Measurements from ENCODE around the gene PPP2R5E. TPM values are rescaled to one million over a fixed set of nuclear protein-coding genes. Genes with fewer than 3 reads are reported as not detected.
A peak's percentile ranks its signal among the peaks of the same experiment; 100 is the strongest.
"Not testable (repeated sequence)": the region's sequence is repeated elsewhere in the genome, so short reads cannot be mapped to it uniquely, and the experiment has no call there.

The PPP2R5E gene
- total RNA-seq, 2 experiments from 2014 or later = 44.8 to 46.3 TPM

DNA sequence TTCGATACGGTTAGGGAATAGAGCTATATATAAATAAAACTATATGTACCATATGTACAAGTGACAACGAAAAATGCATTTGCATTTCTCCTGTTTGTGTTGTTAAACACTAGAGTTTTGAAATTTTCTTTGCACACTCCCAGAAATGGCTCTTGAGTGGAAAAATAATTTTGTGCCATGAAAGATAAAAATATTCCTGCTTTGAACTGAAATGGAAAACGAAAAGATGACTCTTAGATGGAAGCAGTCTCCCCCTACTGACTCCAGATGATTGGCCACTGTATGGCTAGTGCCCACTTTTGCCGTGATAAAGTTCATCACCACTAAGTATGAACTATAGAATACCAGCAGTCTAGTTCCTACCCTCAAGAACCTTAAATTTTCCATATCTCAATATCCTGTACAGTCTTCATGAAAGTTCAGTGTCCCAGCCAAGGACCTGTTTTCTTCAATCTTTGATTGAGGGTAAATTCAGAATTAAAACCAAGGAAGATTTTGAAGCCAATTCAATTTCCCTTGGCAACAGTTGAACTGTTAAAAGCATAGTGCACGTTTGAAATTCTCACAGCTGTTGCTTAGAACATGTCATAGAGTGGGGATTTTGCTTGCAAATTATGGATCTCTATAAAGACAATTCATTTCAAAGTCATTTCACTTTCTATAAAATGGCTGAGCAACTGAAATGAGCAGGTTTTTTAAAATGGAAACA lies 1.6 kb upstream of the PPP2R5E start:
- H3K4me1 Mint-ChIP-seq = peaks cover 28% of the 10 kb centered on the region
- no peak overlapping the region for H3K27ac Mint-ChIP-seq
- H3K4me3 Mint-ChIP-seq = peak overlapping the region; percentile 25
- H3K9me3 Mint-ChIP-seq = no peaks in the 10 kb centered on the region
- POLR2A ChIA-PET = interaction anchor here (1.5 to 2.0 kb wide), 2 partner anchors 20 to 34 kb away, joined by 5 to 10 read pairs; no protein-coding TSS in a partner anchor
- H3K36me3 Mint-ChIP-seq (ENCODE audit: low read depth) = peaks cover 4% of the 10 kb centered on the region
- DNase-seq = no peak
- CTCF ChIA-PET = interaction anchor here (1.3 to 3.4 kb wide), 3 partner anchors 10 to 181 kb away, joined by 3 to 31 read pairs (median 3); no protein-coding TSS in a partner anchor
- H3K27me3 Mint-ChIP-seq = no peaks in the 10 kb centered on the region

DNA sequence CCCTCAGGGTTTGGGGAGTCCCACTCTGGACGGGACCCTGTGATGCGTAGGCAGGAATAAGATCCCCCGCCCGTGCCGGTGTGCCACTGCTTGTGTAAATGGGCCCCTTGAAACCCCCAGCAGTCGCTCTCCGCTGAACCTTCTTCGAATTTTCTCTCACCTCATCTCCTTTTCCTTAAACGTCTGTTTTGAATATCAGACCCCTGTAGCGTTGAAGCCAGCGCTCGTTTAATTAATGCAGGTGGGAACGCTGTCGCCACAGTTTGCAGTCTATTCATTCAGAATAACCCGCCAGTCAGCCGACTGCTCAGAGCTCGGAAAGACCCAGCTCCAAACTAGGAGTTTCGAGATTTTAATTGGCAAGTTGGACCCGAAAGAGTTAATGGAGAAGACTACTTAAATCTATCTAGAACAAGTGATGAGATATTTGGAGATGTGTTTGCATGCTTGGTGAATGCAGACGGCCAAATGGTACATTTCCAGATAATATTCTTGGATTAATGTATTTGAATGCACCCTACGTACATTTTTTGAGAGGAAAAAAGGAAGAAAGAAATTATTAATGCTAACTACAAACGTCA lies 739 bp upstream of the PPP2R5E start:
- Mint-ChIP-seq H3K36me3 (ENCODE audit: low read depth) (peaks cover 13% of the 10 kb centered on the region), H3K27me3 (no peaks in the 10 kb centered on the region), H3K27ac (peak overlapping the region; percentile 84), H3K4me3 (peak overlapping the region; percentile 86), H3K4me1 (peaks cover 33% of the 10 kb centered on the region), H3K9me3 (no peaks in the 10 kb centered on the region)
- no peak for DNase-seq
- ChIA-PET CTCF (interaction anchor here (1.0 to 3.4 kb wide), 9 partner anchors 11 to 226 kb away, joined by 3 to 31 read pairs (median 4); no protein-coding TSS in a partner anchor), POLR2A (interaction anchor here (0.9 to 3.3 kb wide), 21 partner anchors 8 to 1555 kb away, joined by 3 to 24 read pairs (median 5); partner anchors contain the start of genes SGPP1 and WDR89)

GRCh38 chr14:63542231-63542999 lies 762 bp downstream of the PPP2R5E start:
- Mint-ChIP-seq H3K36me3 (ENCODE audit: low read depth) (peaks cover 18% of the 10 kb centered on the region), H3K4me1 (peaks cover 33% of the 10 kb centered on the region), H3K27me3 (no peaks in the 10 kb centered on the region), H3K27ac (peak overlapping the region; percentile 67), H3K9me3 (no peaks in the 10 kb centered on the region), H3K4me3 (peak overlapping the region; percentile 86)
- peak; percentile 31 for DNase-seq
- CTCF ChIA-PET = interaction anchor here (1.0 to 3.4 kb wide), 7 partner anchors 31 to 228 kb away, joined by 3 to 31 read pairs (median 5); partner anchors contain the start of gene WDR89
- POLR2A ChIA-PET = interaction anchor here (0.8 to 3.3 kb wide), 15 partner anchors 9 to 391 kb away, joined by 3 to 24 read pairs (median 6); partner anchors contain the start of genes SGPP1 and WDR89

DNA sequence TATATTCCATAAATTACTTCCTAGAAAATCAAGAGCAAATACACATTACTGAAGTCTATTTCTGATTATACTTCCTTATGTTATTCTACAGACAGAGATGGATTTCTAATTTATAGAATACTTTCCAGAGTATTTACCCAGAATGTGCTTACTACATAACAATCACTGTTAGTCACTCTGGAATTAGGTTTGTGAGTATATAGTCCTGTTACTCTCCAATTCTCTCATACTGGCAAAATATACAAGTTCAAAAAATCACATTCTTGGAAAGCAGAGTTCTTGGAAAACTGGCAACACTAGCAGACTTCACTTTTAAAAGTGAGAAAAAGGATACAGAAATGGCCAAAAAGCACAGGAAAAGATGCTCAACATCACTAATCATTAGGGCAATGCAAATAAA lies 7.3 kb downstream of the PPP2R5E start:
- Mint-ChIP-seq H3K36me3 (ENCODE audit: low read depth) (peaks cover 68% of the 10 kb centered on the region), H3K4me1 (peaks cover 16% of the 10 kb centered on the region), H3K27me3 (no peaks in the 10 kb centered on the region), H3K4me3 (no peak overlapping the region), H3K9me3 (no peaks in the 10 kb centered on the region), H3K27ac (no peak overlapping the region)
- CTCF ChIA-PET = no interaction called here
- POLR2A ChIA-PET = no interaction called here
- DNase-seq = no peak

GRCh38 chr14:63533474-63533873 lies 9.7 kb downstream of the PPP2R5E start:
- Mint-ChIP-seq H3K4me3 (no peak overlapping the region), H3K4me1 (peaks cover 7% of the 10 kb centered on the region), H3K36me3 (ENCODE audit: low read depth) (peaks cover 60% of the 10 kb centered on the region), H3K9me3 (no peaks in the 10 kb centered on the region), H3K27me3 (no peaks in the 10 kb centered on the region), H3K27ac (no peak overlapping the region)
- ChIA-PET CTCF (interaction anchor here (1.4 kb wide), 1 partner anchor 20 kb away, joined by 3 read pairs; no protein-coding TSS in a partner anchor), POLR2A (interaction anchor here (1.0 to 1.4 kb wide), 2 partner anchors 10 to 40 kb away, joined by 3 read pairs; partner anchors contain the start of gene PPP2R5E)
- DNase-seq = no peak

- CTCF ChIA-PET = interaction anchor here (1.8 kb wide), 1 partner anchor 135 kb away, joined by 5 read pairs; no protein-coding TSS in a partner anchor
- peak overlapping the region; percentile 4 for H3K27ac Mint-ChIP-seq
- H3K9me3 Mint-ChIP-seq = peaks cover 3% of the 10 kb centered on the region
- peak; percentile 17 for DNase-seq
- peaks cover 17% of the 10 kb centered on the region for H3K4me1 Mint-ChIP-seq
- H3K4me3 Mint-ChIP-seq = no peak overlapping the region
- POLR2A ChIA-PET = interaction anchor here (2.0 kb wide), 1 partner anchor 19 kb away, joined by 10 read pairs; the partner anchor contains the start of gene PPP2R5E
- peaks cover 37% of the 10 kb centered on the region for H3K36me3 Mint-ChIP-seq (ENCODE audit: low read depth)
- no peaks in the 10 kb centered on the region for H3K27me3 Mint-ChIP-seq
Measured at GRCh38 chr14:63524537-63525155, 18.5 kb downstream of the PPP2R5E start.

DNA sequence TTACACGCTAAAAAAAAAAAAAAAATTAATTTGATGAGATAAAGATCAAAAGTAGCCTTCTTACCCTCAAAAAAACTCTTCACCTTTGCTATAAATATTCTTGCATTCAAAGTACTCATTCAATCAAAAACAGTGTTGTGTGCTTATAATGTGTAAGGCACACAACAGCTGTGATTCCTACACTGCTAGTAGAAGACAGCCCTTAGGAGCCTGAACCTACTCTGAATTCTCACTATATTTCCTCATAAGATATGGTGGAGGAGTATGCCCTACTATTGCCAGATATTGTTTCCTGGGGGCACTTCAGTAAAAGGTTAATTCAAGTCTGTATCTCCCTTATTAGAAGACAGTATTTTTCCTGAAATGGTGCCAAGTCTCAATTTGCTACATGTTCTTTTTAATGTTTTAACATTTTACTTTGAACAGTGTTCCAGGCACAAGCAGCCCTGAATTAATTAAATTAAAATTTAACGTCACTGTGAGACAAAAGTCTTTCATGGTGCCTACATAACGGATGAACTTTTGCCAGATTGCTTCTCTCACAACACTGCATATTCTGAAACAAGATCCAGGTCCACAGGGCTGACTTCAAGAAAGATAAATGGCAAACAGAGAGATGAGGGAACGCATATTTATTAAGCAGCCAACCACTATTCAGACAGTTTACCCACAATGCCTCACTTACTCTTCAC lies 19.3 kb downstream of the PPP2R5E start:
- H3K9me3 Mint-ChIP-seq = peaks cover 3% of the 10 kb centered on the region
- no peaks in the 10 kb centered on the region for H3K27me3 Mint-ChIP-seq
- DNase-seq = no peak
- peaks cover 17% of the 10 kb centered on the region for H3K4me1 Mint-ChIP-seq
- POLR2A ChIA-PET = interaction anchor here (2.0 kb wide), 1 partner anchor 20 kb away, joined by 10 read pairs; the partner anchor contains the start of gene PPP2R5E
- no peak overlapping the region for H3K27ac Mint-ChIP-seq
- no peak overlapping the region for H3K4me3 Mint-ChIP-seq
- H3K36me3 Mint-ChIP-seq (ENCODE audit: low read depth) = peaks cover 37% of the 10 kb centered on the region
- CTCF ChIA-PET = interaction anchor here (1.8 kb wide), 1 partner anchor 135 kb away, joined by 5 read pairs; no protein-coding TSS in a partner anchor

DNA sequence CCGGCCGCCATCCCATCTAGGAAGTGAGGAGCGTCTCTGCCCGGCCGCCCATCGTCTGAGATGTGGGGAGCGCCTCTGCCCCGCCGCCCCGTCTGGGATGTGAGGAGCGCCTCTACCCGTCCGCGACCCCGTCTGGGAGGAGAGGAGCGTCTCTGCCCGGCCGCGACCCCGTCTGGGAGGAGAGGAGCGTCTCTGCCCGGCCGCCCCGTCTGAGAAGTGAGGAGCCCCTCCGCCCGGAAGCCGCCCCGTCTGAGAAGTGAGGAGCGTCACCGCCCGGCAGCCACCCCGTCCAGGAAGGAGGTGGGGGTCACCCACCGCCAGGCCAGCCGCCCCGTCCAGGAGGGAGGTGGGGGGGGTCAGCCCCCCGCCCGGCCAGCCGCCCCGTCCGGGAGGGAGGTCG lies 20.7 kb downstream of the PPP2R5E start:
- H3K27me3 Mint-ChIP-seq, H3K9me3 Mint-ChIP-seq, POLR2A ChIA-PET, H3K4me3 Mint-ChIP-seq, DNase-seq, CTCF ChIA-PET, H3K27ac Mint-ChIP-seq: not testable (repeated sequence)
- Mint-ChIP-seq H3K36me3 (ENCODE audit: low read depth) (peaks cover 37% of the 10 kb centered on the region), H3K4me1 (peaks cover 17% of the 10 kb centered on the region)

DNA sequence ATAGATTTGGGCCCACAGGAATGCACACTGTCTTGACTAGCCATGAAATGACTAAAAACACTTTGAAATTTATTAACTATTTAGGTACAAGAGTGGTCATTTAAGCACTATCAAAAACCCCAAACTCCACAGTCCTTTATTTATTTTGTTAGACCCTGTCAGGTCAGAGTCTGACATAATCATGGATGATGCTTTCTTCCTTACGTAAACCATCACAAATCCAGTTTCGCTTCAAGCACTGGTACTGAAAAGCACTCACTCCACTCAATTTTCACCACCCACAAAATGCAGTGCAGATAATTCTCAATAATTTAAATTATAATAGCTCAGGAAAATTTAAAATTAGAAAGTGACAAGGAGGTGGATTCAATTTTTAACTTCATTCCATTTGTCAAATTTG lies 25.8 kb downstream of the PPP2R5E start:
- POLR2A ChIA-PET = no interaction called here
- H3K27me3 Mint-ChIP-seq = no peaks in the 10 kb centered on the region
- H3K27ac Mint-ChIP-seq = no peak overlapping the region
- peaks cover 16% of the 10 kb centered on the region for H3K36me3 Mint-ChIP-seq (ENCODE audit: low read depth)
- DNase-seq = no peak
- CTCF ChIA-PET = no interaction called here
- H3K4me3 Mint-ChIP-seq = no peak overlapping the region
- H3K9me3 Mint-ChIP-seq = no peaks in the 10 kb centered on the region
- H3K4me1 Mint-ChIP-seq = peaks cover 15% of the 10 kb centered on the region

GRCh38 chr14:63515240-63515639 lies 27.9 kb downstream of the PPP2R5E start:
- no peaks in the 10 kb centered on the region for H3K27me3 Mint-ChIP-seq
- ChIA-PET CTCF (no interaction called here), POLR2A (no interaction called here)
- DNase-seq = no peak
- peaks cover 10% of the 10 kb centered on the region for H3K36me3 Mint-ChIP-seq (ENCODE audit: low read depth)
- peaks cover 33% of the 10 kb centered on the region for H3K4me1 Mint-ChIP-seq
- no peaks in the 10 kb centered on the region for H3K9me3 Mint-ChIP-seq
- no peak overlapping the region for H3K4me3 Mint-ChIP-seq
- H3K27ac Mint-ChIP-seq = no peak overlapping the region

DNA sequence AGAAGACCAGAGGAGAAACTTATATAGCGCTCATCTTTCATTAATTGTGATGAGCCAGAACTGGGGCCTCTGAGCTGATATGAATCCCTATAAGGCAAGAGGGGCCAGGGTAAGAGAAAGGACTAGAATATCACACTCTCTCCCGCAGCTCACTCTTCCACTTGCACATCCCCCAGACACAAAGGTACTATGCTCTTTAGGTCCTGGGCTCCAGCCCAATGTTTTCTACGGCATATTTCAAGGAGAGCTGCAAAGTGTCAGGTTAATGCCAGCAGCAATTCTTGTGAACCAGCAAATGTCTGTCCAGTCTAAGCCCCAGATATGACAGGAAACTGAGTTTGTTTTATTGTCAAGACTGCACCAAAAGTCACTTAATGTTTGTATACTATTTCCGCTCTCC lies 29.4 kb downstream of the PPP2R5E start:
- H3K36me3 Mint-ChIP-seq (ENCODE audit: low read depth) = peaks cover 8% of the 10 kb centered on the region
- POLR2A ChIA-PET = interaction anchor here (1.4 kb wide), 1 partner anchor 128 kb away, joined by 3 read pairs; the partner anchor contains the start of gene WDR89
- DNase-seq = no peak
- no peak overlapping the region for H3K4me3 Mint-ChIP-seq
- peaks cover 36% of the 10 kb centered on the region for H3K4me1 Mint-ChIP-seq
- no peaks in the 10 kb centered on the region for H3K9me3 Mint-ChIP-seq
- H3K27ac Mint-ChIP-seq = no peak overlapping the region
- CTCF ChIA-PET = interaction anchor here (1.0 kb wide), 1 partner anchor 19 kb away, joined by 3 read pairs; no protein-coding TSS in a partner anchor
- H3K27me3 Mint-ChIP-seq = no peaks in the 10 kb centered on the region

GRCh38 chr14:63512861-63513260 lies 30.3 kb downstream of the PPP2R5E start:
- no peaks in the 10 kb centered on the region for H3K9me3 Mint-ChIP-seq
- no peak for DNase-seq
- no peaks in the 10 kb centered on the region for H3K27me3 Mint-ChIP-seq
- CTCF ChIA-PET = interaction anchor here (1.0 kb wide), 1 partner anchor 20 kb away, joined by 3 read pairs; no protein-coding TSS in a partner anchor
- H3K27ac Mint-ChIP-seq = no peak overlapping the region
- no peak overlapping the region for H3K4me3 Mint-ChIP-seq
- peaks cover 16% of the 10 kb centered on the region for H3K36me3 Mint-ChIP-seq (ENCODE audit: low read depth)
- peaks cover 44% of the 10 kb centered on the region for H3K4me1 Mint-ChIP-seq
- POLR2A ChIA-PET = interaction anchor here (1.4 kb wide), 1 partner anchor 129 kb away, joined by 3 read pairs; the partner anchor contains the start of gene WDR89

All from activated CD4-positive, alpha-beta memory T cell treated with anti-CD3 and anti-CD28 coated beads, Interleukin-2, amount 10 ng/mL, durations not matched to agents 7 days and 5 days (primary cell).